NB4 (cell line): ENCODE results near the gene PTGFRN.

Experiments used
- CTCF ChIP-seq: IDR thresholded peaks from one replicate; pipeline ENCODE4 v1.5.1; 2012; ENCODE audit warnings: low read depth, low read length
- MAX ChIP-seq: IDR thresholded peaks from 2 replicates; pipeline ENCODE4 v1.6.1; 2011; ENCODE audit warnings: low read depth, low read length
- POLR2A ChIP-seq: IDR thresholded peaks from 2 replicates; pipeline ENCODE4 v1.6.1; 2011; ENCODE audit warnings: mild to moderate bottlenecking; ENCODE audit not compliant: insufficient read length; ENCODE audit errors: extremely low read depth

- TF ChIP-seq CTCF = no peak
- TF ChIP-seq POLR2A = no peak
- TF ChIP-seq MAX = no peak; the same call in 1 of the 2 replicates
Observed at GRCh38 chr1:116990612-116991151, 81.0 kb downstream of the PTGFRN start.
